HG03439 (cell line): ENCODE results near the gene PARP1.
"Not testable (repeated sequence)": the region's sequence is repeated elsewhere in the genome, so short reads cannot be mapped to it uniquely, and the experiment has no call there.

ENCODE experiments used
- ATAC-seq: cut with Tn5 transposase; IDR thresholded peaks from one replicate; pipeline ENCODE4 v1.9.1; 2021; ENCODE audit warnings: mild to moderate bottlenecking, moderate library complexity; ENCODE audit not compliant: unreplicated experiment

The PARP1 gene

DNA sequence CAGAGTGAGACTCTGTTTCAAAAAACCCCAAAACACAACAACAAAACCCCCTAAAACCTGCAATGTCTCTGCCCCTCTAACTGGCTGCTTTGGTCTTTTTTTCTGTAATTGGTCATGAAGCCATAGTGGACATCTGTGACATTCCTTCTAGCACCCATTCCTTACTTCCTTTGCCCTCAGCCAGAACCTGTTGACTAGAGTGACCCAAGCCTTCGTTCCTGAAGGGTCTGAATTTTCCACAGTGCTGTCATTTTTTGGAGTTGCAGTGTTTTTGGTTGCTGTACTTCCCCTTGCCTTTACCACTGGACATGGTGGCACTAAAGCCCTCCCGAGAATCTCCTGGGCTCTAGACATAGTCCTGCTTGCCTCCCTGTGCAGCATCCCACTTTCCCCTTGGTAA is 50.5 kb downstream of the PARP1 start:
- ATAC-seq: no peak

DNA sequence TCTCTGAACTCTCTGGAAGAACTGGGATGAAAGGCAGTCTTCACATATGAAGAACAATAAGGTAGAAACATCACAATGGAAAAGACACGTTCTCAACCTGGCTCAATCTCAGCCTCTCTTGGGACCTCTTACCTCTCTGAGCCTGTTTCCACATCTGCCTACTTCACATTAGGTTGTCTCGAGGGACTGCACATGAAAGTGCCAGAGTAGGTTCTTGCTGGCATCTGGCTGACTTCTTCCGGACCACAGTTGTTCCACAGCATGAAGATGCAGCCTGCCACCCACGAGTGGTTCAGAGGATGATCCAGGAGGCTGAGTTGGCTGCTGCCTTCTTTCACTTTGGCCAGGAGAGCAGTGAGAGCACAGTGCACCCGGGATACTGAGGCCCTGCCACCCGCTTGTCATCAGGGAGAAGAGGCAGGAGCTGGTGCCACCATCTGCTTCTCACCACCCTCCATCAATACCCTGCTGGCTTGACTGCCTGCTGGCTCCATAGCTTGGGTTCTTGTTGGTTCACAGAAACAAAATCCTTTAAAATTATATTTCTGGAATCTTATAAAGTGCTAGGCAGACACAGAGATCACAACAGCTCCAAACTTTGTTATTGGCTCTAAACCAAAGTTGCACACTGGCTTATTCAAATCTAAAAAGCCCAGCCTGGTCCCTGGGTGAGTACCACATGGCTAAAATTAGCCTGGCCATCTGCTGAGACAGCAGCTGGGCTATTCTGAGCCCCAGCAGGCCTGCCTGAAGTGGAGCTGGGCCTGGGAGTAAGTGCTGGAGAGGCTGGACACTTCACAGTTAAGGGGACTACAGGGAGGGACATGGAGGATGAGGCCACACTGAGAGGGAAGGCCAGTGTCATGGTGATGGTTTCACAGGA is 52.0 kb downstream of the PARP1 start:
- peak; percentile 49 for ATAC-seq

DNA sequence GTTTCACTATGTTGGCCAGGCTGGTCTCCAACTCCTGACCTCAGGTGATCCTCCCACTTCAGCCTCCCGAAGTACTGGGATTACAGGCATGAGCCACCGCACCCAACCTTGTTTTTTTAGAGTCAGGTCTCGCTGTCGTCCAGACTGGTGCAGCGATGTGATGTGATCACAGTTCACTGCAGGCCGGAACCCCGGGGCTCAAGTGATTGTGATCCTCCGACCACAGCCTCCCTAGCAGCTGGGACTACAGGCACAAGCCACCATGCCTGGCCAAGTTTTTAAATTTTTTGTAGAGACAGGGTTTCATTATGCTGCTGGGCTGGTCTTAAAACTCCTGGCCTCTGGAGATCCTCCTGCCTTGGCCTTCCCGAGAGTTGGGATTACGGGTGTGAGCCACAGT is 52.9 kb downstream of the PARP1 start:
- no peak for ATAC-seq

DNA sequence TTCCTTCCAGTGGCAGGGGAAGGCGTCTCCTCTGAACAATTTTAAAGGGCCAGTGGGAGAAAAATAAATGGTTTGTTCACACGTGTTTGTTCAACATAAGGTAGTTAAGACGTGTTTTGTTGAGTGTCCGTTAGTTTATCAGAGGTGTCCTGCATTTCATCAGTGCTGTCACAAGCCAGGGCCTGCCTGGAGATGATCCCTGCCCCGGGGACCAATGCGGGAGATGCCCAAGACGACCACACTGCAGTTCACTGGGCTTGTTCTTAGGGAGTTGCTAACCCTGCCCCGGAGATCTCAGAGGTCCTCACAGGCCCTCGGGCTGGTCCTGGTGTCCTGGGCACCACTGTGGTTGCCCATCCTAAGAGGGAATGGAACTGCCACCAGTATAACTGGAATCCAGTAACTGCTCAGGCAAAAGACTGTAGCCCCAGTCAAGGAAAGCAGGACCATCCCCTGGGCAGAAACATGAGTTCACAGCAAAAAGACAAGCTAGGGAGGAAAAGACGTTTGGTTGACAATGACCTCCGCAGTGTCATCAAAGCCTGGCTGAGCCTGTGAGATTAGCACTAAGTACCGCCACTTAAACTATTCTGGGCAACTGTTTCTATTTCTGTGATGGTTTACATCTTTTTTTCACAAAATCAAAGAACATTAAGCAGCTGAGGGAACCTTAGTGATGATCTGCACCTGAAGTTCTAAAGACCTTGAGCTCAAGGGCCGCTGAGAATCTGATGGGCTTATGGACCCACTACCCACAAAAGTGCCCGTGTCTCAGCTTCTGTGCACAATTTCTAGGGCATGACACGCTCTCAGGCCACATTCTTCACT is 54.0 kb downstream of the PARP1 start:
- no peak for ATAC-seq

DNA sequence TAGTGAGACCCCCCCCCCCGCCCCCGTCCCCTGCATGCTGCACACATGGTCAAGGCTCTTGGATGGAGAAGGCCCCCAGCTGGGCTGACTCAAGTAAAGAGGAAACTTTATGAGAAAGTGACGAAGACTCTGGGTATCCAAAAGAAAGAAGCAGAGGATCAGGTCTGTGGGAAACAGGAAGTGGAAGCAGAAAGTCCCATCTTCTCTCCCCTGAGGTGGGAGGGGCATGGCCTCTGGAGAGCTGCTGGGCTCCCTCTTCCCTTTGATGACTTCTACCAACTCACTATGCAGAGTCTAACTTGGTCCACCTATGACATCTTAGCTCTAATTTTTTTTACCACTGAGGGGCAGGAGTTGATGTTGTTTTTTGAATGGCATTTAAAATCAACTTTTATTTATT is 56.2 kb downstream of the PARP1 start:
- ATAC-seq: no peak

DNA sequence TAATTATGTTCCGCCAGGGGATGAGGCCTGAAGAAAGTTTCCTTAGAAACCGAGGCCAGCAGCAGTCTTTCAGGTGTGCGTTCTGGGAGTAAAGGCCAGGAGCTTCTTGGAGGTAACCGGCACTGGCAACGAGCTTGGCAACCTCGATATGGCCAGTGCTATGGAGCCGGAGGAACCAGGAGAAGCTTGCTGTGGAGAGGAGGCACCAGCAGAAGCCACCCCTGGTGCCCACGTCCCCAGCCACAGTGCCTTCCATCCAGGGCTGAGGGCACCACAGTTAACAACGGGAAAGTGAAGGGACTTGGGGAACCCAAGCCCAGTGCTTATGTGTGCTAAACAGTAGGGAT is 57.4 kb downstream of the PARP1 start:
- ATAC-seq: no peak

DNA sequence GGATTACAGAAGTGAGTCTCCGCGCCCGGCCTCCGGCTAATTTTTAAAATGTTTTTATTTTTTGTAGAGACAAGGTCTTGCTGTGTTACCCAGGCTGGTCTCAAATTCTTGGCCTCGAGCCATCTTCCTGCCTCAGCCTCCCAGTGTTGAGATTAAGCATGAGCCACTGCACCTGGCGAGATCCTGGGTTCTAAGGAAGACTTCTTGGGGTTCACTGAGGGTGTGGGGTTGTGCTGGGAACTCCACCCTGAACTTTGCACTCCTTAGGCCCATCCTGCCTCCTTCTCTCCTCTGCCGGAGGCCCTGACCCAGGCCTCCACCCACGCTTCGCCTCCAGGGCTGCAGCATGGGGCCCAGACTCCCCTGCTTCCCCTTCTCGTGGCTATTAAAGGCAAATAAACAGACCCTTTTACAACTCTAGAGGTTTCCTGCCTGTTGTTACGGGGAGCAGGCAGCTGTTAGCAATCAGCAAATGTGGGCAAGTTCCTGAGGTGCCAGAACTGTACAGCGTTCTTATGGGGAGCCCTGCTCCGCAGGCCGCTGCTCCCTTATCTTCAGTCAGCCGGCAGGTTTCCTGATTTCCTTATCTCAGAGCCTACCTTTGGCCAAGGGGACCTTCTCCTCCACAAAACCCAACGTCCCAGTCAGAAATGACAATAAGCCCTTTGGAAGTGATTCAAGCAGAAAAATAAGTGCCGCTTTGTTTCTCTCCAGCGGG is 57.9 kb downstream of the PARP1 start:
- peak; percentile 46 for ATAC-seq

DNA sequence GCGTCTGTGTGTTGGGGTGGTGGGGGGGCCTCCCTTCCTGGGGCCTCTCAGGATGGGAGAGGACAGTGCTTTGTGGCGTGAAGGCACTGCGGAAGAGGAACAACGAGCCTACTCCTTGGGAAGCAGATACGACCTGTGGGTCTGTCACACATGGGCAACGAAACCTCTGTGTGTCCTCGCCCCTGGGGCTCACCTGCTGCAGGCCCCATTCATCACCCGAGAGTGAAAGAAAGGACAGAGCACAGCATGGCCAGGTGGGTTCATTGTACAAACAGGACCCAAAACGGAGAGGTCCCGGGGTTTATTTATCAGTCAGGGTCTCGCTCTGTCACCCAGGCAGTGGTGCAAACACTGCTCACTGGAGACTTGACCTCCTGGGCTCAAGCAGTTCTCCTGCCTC is 58.8 kb downstream of the PARP1 start:
- no peak for ATAC-seq

DNA sequence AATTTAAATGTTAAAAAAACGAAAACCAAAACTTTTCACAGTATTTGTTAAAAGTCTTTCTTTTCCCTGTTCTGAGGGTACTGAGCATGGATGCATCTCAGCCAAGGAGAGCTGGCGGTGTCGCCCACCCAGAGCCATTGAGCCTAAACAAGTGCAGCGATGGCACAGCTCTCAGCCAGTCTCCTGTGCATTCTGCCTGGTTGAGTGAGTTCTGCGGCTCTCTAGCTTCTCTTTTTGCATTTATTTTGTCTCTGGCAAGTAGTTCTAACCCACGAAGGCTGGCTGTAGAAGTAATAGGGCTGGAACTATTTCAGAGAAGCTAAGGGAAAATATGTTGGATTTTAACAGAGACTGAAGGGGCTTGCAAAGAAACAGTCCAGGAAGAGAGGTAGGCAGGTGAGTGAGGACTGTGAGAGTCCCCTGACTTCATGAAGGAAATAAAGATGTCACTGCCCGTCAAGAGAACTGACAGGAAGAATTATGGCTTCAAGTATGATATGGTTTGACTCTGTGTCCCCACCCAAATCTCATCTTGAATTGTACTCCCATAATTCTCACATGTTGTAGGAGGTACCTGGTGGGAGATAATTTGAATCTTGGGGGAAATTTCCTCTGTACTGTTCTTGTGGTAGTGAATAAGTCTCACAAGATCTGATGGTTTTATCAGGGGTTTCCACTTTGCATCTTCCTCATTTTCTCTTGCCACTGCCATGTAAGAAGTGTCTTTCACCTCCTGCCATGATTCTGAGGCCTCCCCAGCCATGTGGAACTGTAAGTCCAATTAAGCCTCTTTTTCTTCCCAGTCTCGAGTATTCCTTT is 63.2 kb downstream of the PARP1 start:
- ATAC-seq: no peak

DNA sequence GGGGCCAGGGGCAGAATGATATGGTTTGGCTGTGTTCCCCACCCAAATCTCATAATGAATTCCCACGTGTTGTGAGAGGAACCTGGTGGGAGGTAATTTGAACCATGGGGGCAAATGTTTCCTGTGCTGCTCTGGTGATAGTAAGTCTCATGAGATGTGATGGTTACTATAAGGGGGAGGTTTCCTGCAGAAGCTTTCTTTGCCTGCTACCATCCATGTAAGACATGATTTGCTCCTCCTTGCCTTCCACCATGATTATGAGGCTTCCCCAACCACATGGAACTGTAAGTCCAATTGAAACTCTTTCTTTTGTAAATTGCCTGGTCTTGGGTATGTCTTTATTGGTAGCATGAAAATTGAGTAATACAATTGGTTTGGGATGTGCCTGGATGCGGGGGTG is 65.2 kb downstream of the PARP1 start:
- ATAC-seq: no peak

DNA sequence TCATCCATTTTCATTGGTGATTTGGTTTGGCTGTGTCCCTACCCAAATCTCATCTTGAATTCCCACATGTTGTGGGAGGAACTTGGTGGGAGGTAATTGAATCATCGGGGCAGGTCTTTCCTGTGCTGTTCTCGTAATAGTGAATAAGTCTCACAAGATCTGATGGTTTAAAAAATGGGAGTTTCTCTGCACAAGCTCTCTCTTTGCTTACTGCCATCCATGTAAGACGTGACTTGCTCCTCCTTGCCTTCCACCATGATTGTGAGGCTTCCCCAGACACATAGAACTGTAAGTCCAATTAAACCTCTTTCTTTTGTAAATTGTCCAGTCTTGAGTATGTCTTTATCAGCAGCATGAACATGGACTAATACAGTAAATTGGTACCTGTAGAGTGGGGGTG is 67.8 kb downstream of the PARP1 start:
- ATAC-seq: not testable (repeated sequence)

DNA sequence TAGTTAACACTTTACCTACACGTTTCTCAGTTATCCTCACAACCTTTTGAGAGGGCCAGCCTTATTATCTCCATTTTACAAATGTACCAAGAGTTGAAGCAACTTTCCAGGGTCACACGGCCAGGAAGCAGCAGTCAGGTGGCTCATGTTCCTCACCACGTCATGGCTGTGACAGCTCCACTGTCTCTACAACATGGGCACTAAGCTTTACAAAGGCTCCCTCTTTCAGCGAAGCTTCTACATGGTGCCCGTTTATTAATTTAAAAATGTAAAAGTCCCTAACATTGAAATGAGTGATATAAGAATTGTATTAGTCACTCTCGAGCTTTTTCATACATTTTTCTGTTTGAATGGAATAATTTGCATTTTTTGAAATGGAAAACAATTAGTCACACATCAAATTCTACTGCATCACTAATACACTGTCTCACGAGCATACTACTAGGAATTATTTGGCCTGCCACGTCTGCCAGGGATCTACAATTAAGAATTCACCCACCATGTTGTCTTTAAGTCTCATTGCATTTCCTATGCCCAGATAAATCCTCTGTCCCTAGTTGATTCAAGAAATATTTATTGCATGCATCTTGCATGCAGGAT is 70.5 kb downstream of the PARP1 start:
- ATAC-seq: no peak

DNA sequence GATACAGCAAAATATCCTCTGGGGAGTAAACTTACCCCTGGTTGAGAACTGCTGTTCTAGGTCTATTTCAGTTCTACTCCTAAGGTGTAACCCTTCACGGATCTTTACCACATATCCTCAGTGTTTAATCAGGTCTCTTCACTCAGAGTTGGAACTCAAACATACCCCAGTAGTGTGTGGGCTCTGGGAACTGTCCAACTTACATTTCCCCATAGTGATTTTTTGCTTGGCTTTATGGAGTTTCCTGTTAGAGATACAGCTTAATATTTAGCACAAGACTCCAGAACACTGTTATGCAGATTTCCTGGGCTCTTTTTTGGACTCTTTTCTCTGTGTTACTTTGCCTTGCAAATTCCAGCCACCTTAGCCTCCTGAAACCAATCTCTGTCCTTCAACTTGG is 72.2 kb downstream of the PARP1 start:
- no peak for ATAC-seq

DNA sequence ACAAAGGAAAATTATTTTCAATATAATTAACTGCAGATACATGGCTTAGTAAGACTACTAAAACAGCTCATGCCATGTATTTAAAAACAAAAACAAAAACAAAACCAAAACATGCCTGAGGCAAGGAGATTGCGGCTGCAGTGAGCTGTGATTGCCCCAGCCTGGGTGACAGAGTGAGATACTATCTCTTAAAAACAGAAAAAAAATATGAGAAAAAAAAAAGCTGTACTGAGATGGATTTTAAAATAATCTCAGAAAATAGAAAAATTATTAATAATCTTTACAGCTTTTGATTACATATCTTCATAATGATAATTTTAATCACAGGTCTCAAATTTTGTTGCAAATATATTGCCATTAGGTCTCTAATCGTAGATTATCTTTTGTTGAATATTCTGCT is 74.9 kb downstream of the PARP1 start:
- ATAC-seq: no peak

DNA sequence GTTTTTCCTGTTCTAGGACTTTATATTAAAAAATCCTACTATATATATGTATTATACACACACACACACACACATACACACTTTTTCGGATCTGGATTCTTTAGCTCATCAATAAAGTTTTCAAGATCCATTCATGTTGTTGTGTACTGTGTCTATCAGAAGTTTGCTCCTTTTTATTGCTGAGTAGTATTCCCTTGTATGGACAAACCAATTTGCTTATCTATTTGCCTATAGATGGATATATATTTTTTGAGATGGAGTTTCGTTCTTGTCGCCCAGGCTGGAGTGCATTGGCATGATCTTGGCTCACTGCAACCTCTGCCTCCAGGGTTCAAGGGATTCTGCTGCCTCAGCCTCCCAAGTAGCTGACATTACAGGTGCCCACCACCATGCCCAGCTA is 78.7 kb downstream of the PARP1 start:
- ATAC-seq: no peak

DNA sequence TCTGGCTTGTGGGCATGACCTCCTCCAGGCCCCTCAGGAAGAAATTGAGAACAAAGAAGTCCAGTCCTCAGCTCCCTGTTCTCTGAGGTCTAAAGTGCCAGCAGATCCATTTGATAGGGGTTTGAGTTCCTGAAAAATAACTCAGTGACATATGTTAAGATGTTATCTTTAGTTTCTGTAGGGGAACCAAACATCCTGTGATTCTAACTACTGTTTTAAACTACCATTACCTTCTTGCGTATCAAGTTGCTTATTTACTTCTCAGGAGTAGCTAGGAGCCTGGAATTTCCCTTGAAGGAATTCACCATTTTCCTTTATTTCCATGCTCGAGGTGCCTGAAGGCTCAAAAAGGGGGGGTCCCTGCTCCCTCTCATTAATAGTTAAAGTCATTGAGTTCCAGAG is 80.1 kb downstream of the PARP1 start:
- ATAC-seq: no peak

DNA sequence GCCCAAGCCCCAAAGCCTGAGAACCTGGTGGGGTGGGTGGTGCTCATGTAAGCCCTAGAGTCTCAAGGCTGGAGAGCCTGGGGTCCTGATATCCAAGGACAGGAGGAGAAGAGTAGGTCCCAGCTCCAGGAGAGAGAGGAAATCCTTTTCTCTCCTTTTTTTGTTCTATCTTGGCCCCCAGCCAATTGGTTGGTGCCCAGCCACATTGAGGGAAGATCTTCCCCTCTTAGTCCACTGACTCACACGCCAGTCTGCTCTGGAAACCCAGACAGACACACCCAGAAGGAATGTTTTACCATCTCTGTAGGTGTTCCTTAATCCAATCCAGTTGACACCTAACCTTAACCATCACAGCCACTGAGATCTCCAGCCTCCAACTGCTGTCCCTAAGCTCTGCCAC is 82.7 kb downstream of the PARP1 start:
- no peak for ATAC-seq

DNA sequence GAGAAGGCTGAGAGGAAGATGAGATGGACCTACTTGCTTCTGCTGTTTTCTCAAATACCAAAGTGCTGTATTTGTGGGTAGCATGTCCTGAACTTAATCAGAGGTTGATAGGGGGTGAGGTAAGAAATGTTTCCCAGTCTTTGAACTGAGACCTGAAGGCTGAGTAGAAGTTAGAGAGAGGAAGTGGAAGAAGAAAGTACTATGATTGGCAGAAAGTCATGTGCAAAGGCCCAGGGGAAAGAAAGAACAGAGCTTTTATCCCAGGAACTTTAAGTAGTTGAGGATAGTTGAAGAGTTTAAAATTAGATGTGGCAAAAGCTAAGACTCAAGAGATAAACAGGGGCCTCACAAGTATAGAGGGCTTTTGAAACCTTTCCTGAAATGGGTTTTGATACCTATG is 83.4 kb downstream of the PARP1 start:
- ATAC-seq: no peak

DNA sequence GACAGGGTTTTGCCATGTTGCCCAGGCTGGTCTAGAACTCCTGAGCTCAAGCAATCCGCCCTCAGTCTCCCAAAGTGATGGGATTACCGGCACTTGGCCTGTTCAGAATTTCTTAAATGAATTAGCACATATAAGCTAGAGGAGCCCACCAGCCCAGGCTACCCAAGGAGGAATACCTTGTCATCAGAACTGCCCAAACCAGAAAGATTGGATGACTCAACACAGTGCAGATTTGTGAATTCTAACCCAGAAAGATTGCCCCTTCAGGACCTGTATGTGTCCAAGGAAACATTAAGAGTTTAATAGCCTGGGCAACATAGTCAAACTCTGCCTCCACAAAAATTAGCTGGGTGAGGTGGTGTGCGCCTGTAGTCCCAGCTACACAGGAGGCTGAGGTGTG is 84.9 kb downstream of the PARP1 start:
- no peak for ATAC-seq

DNA sequence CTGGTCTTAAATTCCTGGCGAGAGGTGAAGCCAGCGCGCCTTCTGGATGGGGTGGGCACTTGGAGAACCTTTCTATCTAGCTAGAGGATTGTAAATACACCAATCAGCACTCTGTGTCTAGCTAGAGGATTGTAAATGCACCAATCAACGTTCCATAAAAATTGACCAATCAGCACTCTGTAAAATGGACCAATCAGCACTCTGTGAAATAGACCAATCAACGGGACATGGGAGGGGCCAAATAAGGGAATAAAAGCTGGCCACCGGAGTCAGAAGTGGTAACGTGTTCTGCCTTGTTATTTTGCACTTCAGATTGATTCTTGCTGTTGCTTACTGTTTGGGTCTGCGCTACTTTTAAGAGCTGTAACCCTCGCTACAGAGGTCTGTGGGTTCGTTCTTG is 87.0 kb downstream of the PARP1 start:
- ATAC-seq: no peak
